Esophagus squamous epithelium (tissue), 4 donors: ENCODE data around the gene RABAC1.
"Not testable (repeated sequence)": the region's sequence is repeated elsewhere in the genome, so short reads cannot be mapped to it uniquely, and the experiment has no call there.

Source experiments
- POLR2A ChIP-seq, 4 donors: fragments of 450-650 bp; IDR thresholded peaks; one replicate each; pipeline ENCODE4 v1.6.1; 2017; ENCODE audit warnings: antibody characterized with exemption in 4 of 4, mild to moderate bottlenecking in 4 of 4, moderate library complexity in 3 of 4
- TF ChIP-seq, protein P1 (sequence below), 6 experiments: fragments of 450-650 bp in 4 of 6; fragments of 200-600 bp in 2 of 6; sonication (generic) in 2 of 6; IDR thresholded peaks; one replicate each; pipeline ENCODE4 v1.5.1; 2016 to 2019; ENCODE audit warnings: antibody characterized with exemption in 6 of 6, mild to moderate bottlenecking in 4 of 6, moderate library complexity in 4 of 6

DNA sequence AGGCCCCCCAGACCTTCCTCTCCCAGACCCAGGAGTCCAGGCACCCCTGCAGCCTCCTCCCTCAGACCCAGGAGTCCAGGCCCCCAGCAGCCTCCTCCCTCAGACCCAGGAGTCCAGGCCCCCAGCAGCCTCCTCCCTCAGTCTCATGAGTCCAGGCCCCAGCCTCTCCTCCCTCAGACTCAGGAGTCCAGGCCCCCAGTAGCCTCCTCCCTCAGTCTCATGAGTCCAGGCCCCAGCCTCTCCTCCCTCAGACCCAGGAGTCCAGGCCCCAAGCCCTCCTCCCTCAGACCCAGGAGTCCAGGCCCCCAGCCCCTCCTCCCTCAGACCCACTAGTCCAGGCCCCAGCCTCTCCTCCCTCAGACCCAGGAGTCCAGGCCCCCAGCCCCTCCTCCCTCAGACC, 19.9 kb downstream of the RABAC1 start:
- TF ChIP-seq, protein P1, sequence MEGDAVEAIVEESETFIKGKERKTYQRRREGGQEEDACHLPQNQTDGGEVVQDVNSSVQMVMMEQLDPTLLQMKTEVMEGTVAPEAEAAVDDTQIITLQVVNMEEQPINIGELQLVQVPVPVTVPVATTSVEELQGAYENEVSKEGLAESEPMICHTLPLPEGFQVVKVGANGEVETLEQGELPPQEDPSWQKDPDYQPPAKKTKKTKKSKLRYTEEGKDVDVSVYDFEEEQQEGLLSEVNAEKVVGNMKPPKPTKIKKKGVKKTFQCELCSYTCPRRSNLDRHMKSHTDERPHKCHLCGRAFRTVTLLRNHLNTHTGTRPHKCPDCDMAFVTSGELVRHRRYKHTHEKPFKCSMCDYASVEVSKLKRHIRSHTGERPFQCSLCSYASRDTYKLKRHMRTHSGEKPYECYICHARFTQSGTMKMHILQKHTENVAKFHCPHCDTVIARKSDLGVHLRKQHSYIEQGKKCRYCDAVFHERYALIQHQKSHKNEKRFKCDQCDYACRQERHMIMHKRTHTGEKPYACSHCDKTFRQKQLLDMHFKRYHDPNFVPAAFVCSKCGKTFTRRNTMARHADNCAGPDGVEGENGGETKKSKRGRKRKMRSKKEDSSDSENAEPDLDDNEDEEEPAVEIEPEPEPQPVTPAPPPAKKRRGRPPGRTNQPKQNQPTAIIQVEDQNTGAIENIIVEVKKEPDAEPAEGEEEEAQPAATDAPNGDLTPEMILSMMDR (IDR thresholded peaks at IDR 0.05) = not testable (repeated sequence)
- TF ChIP-seq POLR2A (IDR thresholded peaks at IDR 0.05) = not testable (repeated sequence)
